Gastroesophageal sphincter (tissue), 4 donors: Measurements from ENCODE around the gene C6orf118. TPM values are rescaled to one million over a fixed set of nuclear protein-coding genes. Genes with fewer than 3 reads are reported as not detected.
A peak's percentile ranks its signal among the peaks of the same experiment; 100 is the strongest.

Experiments used
- ATAC-seq: fragments of 150-250 bp; one replicate; pipeline ENCODE4 v1.9.1; 2016; ENCODE audit warnings: mild to moderate bottlenecking, moderate library complexity
- H3K27ac ChIP-seq, 4 donors: fragments of 200-600 bp; sonication (generic) in 3 of 4; 1 replicate in 3 of 4; 2 replicates in 1 of 4; pipeline ENCODE4 v1.5.1; 2016 to 2019
- H3K27me3 ChIP-seq: fragments of 200-600 bp; sonication (generic); one replicate; pipeline ENCODE4 v1.5.1; 2019
- H3K36me3 ChIP-seq, 2 donors: fragments of 200-600 bp; sonication (generic); one replicate each; pipeline ENCODE4 v1.5.1; 2019; ENCODE audit warnings: control low read depth in 1 of 2
- H3K4me1 ChIP-seq, 3 donors: fragments of 200-600 bp; sonication (generic); 1 replicate in 2 of 3; 2 replicates in 1 of 3; pipeline ENCODE4 v1.5.1; 2016 to 2019; ENCODE audit warnings: control low read depth in 2 of 3
- H3K4me3 ChIP-seq, 2 donors: fragments of 200-600 bp; sonication (generic); one replicate each; pipeline ENCODE4 v1.5.1; 2019; ENCODE audit warnings: mild to moderate bottlenecking in 1 of 2, moderate library complexity in 1 of 2
- H3K9me3 ChIP-seq, 3 donors: fragments of 200-600 bp; sonication (generic); one replicate each; pipeline ENCODE4 v1.5.1; 2017 to 2019; ENCODE audit warnings: control low read depth in 2 of 3
- EP300 ChIP-seq: sonication (generic); formaldehyde crosslinking; IDR thresholded peaks from one replicate; pipeline ENCODE4 v1.6.1; 2017; ENCODE audit warnings: antibody characterized with exemption, mild to moderate bottlenecking
- POLR2A ChIP-seq, 2 donors: fragments of 450-650 bp; IDR thresholded peaks; one replicate each; pipeline ENCODE4 v1.6.1; 2017; ENCODE audit warnings: antibody characterized with exemption in 2 of 2, mild to moderate bottlenecking in 2 of 2, moderate library complexity in 1 of 2
- POLR2AphosphoS5 ChIP-seq: sonication (generic); formaldehyde crosslinking; IDR thresholded peaks from one replicate; pipeline ENCODE4 v1.6.1; 2017; ENCODE audit warnings: antibody characterized with exemption
- WGBS, 2 donors: methylation state at CpG; one replicate each; pipeline ENCODE4 v1.1.5; 2018; ENCODE audit warnings: low coverage in 1 of 2; 5-methylcytosine and 5-hydroxymethylcytosine counted together
- total RNA-seq, 4 donors: library from RNA; depleted of rRNA; stranded (reverse); fragments of >200 nt; gene quantifications; one replicate each; pipeline ENCODE4 v1.1.0, GENCODE V29; 2016
- TF ChIP-seq, protein P1 (sequence below), 4 experiments: fragments of 200-600 bp in 2 of 4; fragments of 450-650 bp in 2 of 4; sonication (generic) in 1 of 4; IDR thresholded peaks; one replicate each; pipeline ENCODE4 v1.5.1; 2017 to 2019; ENCODE audit warnings: antibody characterized with exemption in 4 of 4, mild to moderate bottlenecking in 2 of 4, moderate library complexity in 2 of 4

Gene C6orf118
- total RNA-seq, result under 1 TPM in 1 of 4 donors, not detected in 3; 0.27 TPM

DNA sequence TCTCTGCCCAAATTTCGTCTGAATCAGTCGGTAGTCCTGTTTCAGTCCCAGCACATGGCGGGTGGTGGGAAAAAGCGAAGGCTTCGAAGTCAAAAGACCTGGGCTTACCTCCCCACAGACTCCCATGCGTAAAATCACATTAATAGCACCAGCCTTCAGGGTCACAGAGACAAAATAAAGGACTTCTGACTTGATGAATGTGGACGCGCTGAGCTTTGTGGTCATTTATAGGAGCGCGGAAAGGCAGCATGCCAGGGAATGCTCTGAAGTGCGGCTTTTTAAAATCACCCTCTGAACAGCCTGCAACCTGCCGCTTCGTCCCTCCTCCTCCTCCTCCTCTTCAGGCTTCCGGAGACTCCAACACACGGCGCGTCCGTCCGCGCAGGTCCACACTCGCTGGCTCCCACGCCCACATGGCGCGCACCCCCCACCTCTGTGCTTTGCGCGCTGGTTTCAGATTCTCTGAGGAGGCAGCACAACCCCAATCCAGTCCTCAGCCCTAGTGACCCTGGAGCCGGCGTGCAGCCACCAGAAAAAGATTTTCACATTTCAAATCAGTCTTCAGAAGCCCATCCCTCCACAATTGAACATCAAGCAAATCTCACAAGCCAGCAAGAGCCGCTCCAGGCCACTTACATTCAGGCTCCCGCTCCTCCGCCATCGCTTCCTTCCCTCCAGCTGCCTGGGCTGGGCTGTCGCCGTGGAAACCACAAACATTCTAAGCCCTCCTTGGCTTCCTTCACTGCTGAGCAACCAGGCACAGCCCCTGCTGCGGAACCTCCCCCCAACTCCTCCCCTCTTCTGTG lies at the start of gene C6orf118:
Gene C6orf118 (minus strand): TSS at position 680 of the 806 bp plus-strand sequence. CDS start 19 bp downstream, at position 661.
- H3K36me3 ChIP-seq, result no peaks in the 10 kb centered on the region
- 15 to 24% methylated on average over 11 to 17 of the region's 35 CpGs for WGBS, 2 donors
- no peak within 1 kb of the TSS for H3K27ac ChIP-seq
- TF ChIP-seq POLR2A (IDR thresholded peaks at IDR 0.05), result no peak
- TF ChIP-seq, protein P1, sequence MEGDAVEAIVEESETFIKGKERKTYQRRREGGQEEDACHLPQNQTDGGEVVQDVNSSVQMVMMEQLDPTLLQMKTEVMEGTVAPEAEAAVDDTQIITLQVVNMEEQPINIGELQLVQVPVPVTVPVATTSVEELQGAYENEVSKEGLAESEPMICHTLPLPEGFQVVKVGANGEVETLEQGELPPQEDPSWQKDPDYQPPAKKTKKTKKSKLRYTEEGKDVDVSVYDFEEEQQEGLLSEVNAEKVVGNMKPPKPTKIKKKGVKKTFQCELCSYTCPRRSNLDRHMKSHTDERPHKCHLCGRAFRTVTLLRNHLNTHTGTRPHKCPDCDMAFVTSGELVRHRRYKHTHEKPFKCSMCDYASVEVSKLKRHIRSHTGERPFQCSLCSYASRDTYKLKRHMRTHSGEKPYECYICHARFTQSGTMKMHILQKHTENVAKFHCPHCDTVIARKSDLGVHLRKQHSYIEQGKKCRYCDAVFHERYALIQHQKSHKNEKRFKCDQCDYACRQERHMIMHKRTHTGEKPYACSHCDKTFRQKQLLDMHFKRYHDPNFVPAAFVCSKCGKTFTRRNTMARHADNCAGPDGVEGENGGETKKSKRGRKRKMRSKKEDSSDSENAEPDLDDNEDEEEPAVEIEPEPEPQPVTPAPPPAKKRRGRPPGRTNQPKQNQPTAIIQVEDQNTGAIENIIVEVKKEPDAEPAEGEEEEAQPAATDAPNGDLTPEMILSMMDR (IDR thresholded peaks at IDR 0.05), result no peak
- no peaks in the 10 kb centered on the region for H3K9me3 ChIP-seq
- H3K4me3 ChIP-seq, result peak within 1 kb of the TSS; percentile 30 to 51
- H3K4me1 ChIP-seq, result peaks cover 0 to 14% (median 0%) of the 10 kb centered on the region in 3 donors
- peak; percentile 66 for ATAC-seq
- no peaks in the 10 kb centered on the region for H3K27me3 ChIP-seq

DNA sequence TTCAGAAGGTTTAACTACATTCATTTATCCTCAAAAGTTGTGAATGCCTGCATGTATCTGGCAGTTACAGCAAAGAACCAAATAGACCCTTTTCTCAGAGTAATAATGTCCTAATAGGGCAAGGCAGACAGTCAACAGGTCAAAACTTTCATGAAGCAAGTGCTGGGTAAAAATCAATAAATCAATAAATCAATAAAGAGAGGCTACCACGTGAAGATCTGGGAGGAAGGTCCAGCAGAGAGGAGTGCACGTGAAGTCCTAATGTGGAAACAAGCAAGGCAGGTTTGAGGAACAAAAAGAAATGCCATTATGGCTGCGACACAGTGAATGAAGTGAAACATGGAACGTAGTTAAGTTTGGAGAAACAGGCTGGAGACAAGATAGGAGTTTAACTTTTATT lies 36.3 kb upstream of the C6orf118 start:
- 75 to 86% methylated on average over 2 to 4 of the region's 4 CpGs for WGBS, 2 donors
- Histone ChIP-seq H3K27me3 (no peaks in the 10 kb centered on the region), H3K4me3 (no peak overlapping the region), H3K4me1 (no peaks in the 10 kb centered on the region), H3K36me3 (peaks cover 0 to 10% of the 10 kb centered on the region in 2 donors), H3K27ac (no peak overlapping the region), H3K9me3 (no peaks in the 10 kb centered on the region)
- TF ChIP-seq, protein P1 (IDR thresholded peaks at IDR 0.05), result no peak
- TF ChIP-seq POLR2A (IDR thresholded peaks at IDR 0.05) (no peak), POLR2AphosphoS5 (no peak), EP300 (no peak)
- ATAC-seq, result no peak

DNA sequence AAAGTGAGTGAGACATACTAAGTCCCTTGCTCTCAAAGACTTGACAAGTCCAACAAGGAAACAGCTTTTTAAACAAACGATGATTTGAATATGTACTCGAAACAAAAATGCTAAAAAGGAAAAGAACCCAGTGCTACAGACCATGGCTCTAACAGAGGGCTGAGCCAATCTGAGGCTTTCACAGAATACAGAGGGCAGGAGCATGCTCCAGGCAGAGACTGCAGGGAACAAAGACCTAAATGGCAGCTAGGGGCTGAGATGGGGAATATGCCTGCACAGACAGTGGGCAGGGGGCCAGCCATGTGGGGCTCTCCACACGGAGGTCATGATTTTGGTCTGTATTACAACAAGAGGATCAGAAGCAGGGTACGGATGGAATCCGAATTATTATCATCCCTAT lies 31.1 kb upstream of the C6orf118 start:
- H3K36me3 ChIP-seq, result peaks cover 0 to 3% of the 10 kb centered on the region in 2 donors
- no peak for ATAC-seq
- no peak overlapping the region for H3K27ac ChIP-seq
- peaks cover 0 to 4% (median 0%) of the 10 kb centered on the region in 3 donors for H3K9me3 ChIP-seq
- no peak overlapping the region for H3K4me3 ChIP-seq
- H3K4me1 ChIP-seq, result no peaks in the 10 kb centered on the region
- H3K27me3 ChIP-seq, result no peaks in the 10 kb centered on the region
- 64 to 85% methylated on average over 5 of the region's 5 CpGs for WGBS, 2 donors
- TF ChIP-seq POLR2AphosphoS5 (no peak), POLR2A (IDR thresholded peaks at IDR 0.05) (no peak), EP300 (no peak)
- TF ChIP-seq, protein P1 (IDR thresholded peaks at IDR 0.05), result no peak

DNA sequence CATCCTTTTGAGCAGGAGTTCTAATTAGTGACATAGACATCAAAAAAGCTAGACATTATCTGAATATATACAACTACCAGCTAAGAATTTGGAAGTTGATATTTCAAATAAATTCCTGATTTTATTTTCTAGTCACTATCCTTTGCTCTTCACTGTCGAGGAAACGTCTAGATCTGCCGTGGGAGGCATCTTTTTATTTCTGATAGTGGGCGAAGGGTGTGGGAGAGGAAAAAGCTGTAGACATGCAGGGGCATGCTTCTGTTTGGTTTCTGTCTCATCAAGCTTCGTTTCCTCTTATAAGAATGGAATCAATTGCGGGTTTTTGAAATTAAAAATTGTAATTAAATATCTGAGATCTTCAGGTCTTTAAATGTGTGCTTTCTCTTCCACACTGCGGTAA lies 16.2 kb upstream of the C6orf118 start:
- ATAC-seq, result no peak
- no peak overlapping the region for H3K4me3 ChIP-seq
- TF ChIP-seq, protein P1 (IDR thresholded peaks at IDR 0.05), result no peak
- TF ChIP-seq POLR2A (IDR thresholded peaks at IDR 0.05), result no peak
- TF ChIP-seq POLR2AphosphoS5, result no peak
- no peak for TF ChIP-seq EP300
- peaks cover 0 to 19% (median 0%) of the 10 kb centered on the region in 3 donors for H3K9me3 ChIP-seq
- WGBS, 2 donors, result 80 to 90% methylated on average over 7 of the region's 7 CpGs
- no peaks in the 10 kb centered on the region for H3K4me1 ChIP-seq
- no peak overlapping the region for H3K27ac ChIP-seq
- H3K27me3 ChIP-seq, result no peaks in the 10 kb centered on the region
- no peaks in the 10 kb centered on the region for H3K36me3 ChIP-seq
